Breast epithelium (tissue), 4 donors: ENCODE measurements around the gene SPSB1. TPM values are rescaled to one million over a fixed set of nuclear protein-coding genes. Genes with fewer than 3 reads are reported as not detected.
A peak's percentile ranks its signal among the peaks of the same experiment; 100 is the strongest.

Experiments
- DNase-seq, 2 donors: peaks; one replicate each; pipeline ENCODE4 v3.0.0-alpha.2; 2019; ENCODE audit warnings: low spot score in 2 of 2
- H3K27ac ChIP-seq, 2 donors: fragments of 200-600 bp; sonication (generic) in 1 of 2; one replicate each; pipeline ENCODE4 v1.5.1; 2016 to 2019; ENCODE audit warnings: mild to moderate bottlenecking in 1 of 2
- H3K27me3 ChIP-seq, 2 donors: fragments of 200-600 bp; sonication (generic) in 1 of 2; one replicate each; pipeline versions ENCODE4 v1.5.1 to v1.6.0; 2017 to 2019; ENCODE audit warnings: control low read depth in 1 of 2, mild to moderate bottlenecking in 1 of 2
- H3K36me3 ChIP-seq: fragments of 200-600 bp; one replicate; pipeline ENCODE4 v1.5.1; 2019
- H3K4me1 ChIP-seq, 2 donors: fragments of 200-600 bp; sonication (generic); one replicate each; pipeline ENCODE4 v1.5.1; 2016 to 2019; ENCODE audit warnings: control low read depth in 1 of 2
- H3K4me3 ChIP-seq, 3 donors: fragments of 200-600 bp; sonication (generic); 1 replicate in 2 of 3; 2 replicates in 1 of 3; pipeline ENCODE4 v1.5.1; 2016 to 2019; ENCODE audit warnings: mild to moderate bottlenecking in 3 of 3, moderate library complexity in 2 of 3
- H3K9me3 ChIP-seq, 2 donors: fragments of 200-600 bp; sonication (generic) in 1 of 2; one replicate each; pipeline ENCODE4 v1.5.1; 2016 to 2019; ENCODE audit warnings: control low read depth in 1 of 2
- CTCF ChIP-seq, 3 donors: fragments of 450-650 bp; IDR thresholded peaks; one replicate each; pipeline ENCODE4 v1.5.1; 2016 to 2017; ENCODE audit warnings: antibody characterized with exemption in 3 of 3, mild to moderate bottlenecking in 3 of 3, moderate library complexity in 3 of 3
- POLR2A ChIP-seq: fragments of 450-650 bp; IDR thresholded peaks from one replicate; pipeline ENCODE4 v1.6.1; 2016; ENCODE audit warnings: antibody characterized with exemption, mild to moderate bottlenecking, moderate library complexity
- POLR2AphosphoS5 ChIP-seq, 3 donors: sonication (generic); formaldehyde crosslinking; IDR thresholded peaks; one replicate each; pipeline ENCODE4 v1.6.1; 2017; ENCODE audit warnings: antibody characterized with exemption in 3 of 3
- intact Hi-C: fragments of 100-400 bp; cut with DNase I; formaldehyde crosslinking; loops from one replicate; pipeline ENCODE4 v1.15.1; 2023; ENCODE audit warnings: low total_unique reads
- total RNA-seq, 3 donors: library from RNA; depleted of rRNA; stranded (reverse); fragments of >200 nt; gene quantifications; one replicate each; pipeline ENCODE4 v1.1.0, GENCODE V29; 2016

The SPSB1 gene
- total RNA-seq, 3 donors from 2014 or later: 30.6 to 52.5 (median 34.4) TPM

GRCh38 chr1:9249534-9250410 lies 42.9 kb upstream of the SPSB1 start:
- no peaks in the 10 kb centered on the region for H3K9me3 ChIP-seq
- TF ChIP-seq POLR2AphosphoS5 (IDR thresholded peaks at IDR 0.05) (no peak), CTCF (IDR thresholded peaks at IDR 0.05) (peak in 2 of 3 donors; percentile 20 to 38)
- H3K27me3 ChIP-seq: no peaks in the 10 kb centered on the region
- H3K4me3 ChIP-seq: no peak overlapping the region
- no peaks in the 10 kb centered on the region for H3K36me3 ChIP-seq
- intact Hi-C loops: no loop called here
- H3K27ac ChIP-seq: peak overlapping the region; percentile 14 to 66
- DNase-seq: peak in 1 of 2 donors; percentile 55
- peaks cover 0 to 12% of the 10 kb centered on the region in 2 donors for H3K4me1 ChIP-seq

GRCh38 chr1:9250411-9251381 lies 42.0 kb upstream of the SPSB1 start:
- intact Hi-C loops: no loop called here
- H3K27me3 ChIP-seq: no peaks in the 10 kb centered on the region
- peaks cover 0 to 12% of the 10 kb centered on the region in 2 donors for H3K4me1 ChIP-seq
- H3K36me3 ChIP-seq: no peaks in the 10 kb centered on the region
- TF ChIP-seq POLR2A: no peak
- no peak for TF ChIP-seq POLR2AphosphoS5 (IDR thresholded peaks at IDR 0.05)
- no peak for TF ChIP-seq CTCF (IDR thresholded peaks at IDR 0.05)
- DNase-seq: no peak
- peak overlapping the region in 1 of 3 donors; percentile 10 for H3K4me3 ChIP-seq
- peak overlapping the region; percentile 14 to 66 for H3K27ac ChIP-seq
- H3K9me3 ChIP-seq: no peaks in the 10 kb centered on the region

- intact Hi-C loops: no loop called here
- no peak for DNase-seq
- peak overlapping the region in 1 of 2 donors; percentile 66 for H3K27ac ChIP-seq
- H3K9me3 ChIP-seq: no peaks in the 10 kb centered on the region
- H3K4me3 ChIP-seq: no peak overlapping the region
- TF ChIP-seq CTCF (IDR thresholded peaks at IDR 0.05) (no peak), POLR2AphosphoS5 (IDR thresholded peaks at IDR 0.05) (no peak), POLR2A (no peak)
- H3K27me3 ChIP-seq: no peaks in the 10 kb centered on the region
- no peaks in the 10 kb centered on the region for H3K36me3 ChIP-seq
- H3K4me1 ChIP-seq: peaks cover 0 to 12% of the 10 kb centered on the region in 2 donors
Measured at GRCh38 chr1:9251501-9251900, 41.2 kb upstream of the SPSB1 start.

GRCh38 chr1:9253004-9253403 lies 39.7 kb upstream of the SPSB1 start:
- intact Hi-C loops: no loop called here
- H3K27ac ChIP-seq: no peak overlapping the region
- H3K9me3 ChIP-seq: no peaks in the 10 kb centered on the region
- no peaks in the 10 kb centered on the region for H3K36me3 ChIP-seq
- H3K4me3 ChIP-seq: no peak overlapping the region
- TF ChIP-seq CTCF (IDR thresholded peaks at IDR 0.05) (no peak), POLR2A (no peak)
- H3K27me3 ChIP-seq: no peaks in the 10 kb centered on the region
- H3K4me1 ChIP-seq: peaks cover 0 to 12% of the 10 kb centered on the region in 2 donors
- no peak for DNase-seq
